Fibroblast of upper back skin (primary cell): ENCODE data around the gene ADGRL3.
"Not testable (repeated sequence)": the region's sequence is repeated elsewhere in the genome, so short reads cannot be mapped to it uniquely, and the experiment has no call there.

Experiments
- DNase-seq: peaks from one replicate; pipeline ENCODE4 v3.0.0-alpha.2; 2013

ADGRL3 gene

DNA sequence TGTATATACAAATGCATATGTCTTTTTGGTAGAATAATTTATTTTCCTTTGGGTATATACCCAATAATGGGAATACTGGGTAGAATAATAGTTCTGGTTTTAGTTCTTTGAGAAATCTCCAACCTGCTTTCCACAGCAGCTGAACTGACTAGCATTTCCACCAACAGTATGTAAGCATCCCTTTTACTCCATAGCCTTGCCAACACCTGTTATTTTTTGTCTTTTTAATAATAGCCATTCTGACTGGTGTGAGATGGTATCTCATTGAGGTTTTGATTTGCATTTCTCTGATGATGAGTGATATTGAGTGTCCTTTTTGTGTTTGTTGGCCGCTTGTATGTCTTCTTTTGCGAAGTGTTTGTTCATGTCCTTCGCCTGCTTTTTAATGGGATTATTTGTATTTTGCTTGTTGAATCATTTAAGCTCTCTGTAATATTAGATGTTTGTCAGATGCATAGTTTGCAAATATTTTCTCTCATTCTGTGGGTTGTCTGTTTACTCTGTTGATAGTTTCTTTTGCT lies 309.7 kb downstream of the ADGRL3 start:
- not testable (repeated sequence) for DNase-seq

- peak; percentile 79 for DNase-seq
These were observed 311.8 kb downstream of the ADGRL3 start for GRCh38 chr4:61511716-61512488.

- no peak for DNase-seq
These were observed 314.9 kb downstream of the ADGRL3 start for GRCh38 chr4:61514991-61515390.

DNA sequence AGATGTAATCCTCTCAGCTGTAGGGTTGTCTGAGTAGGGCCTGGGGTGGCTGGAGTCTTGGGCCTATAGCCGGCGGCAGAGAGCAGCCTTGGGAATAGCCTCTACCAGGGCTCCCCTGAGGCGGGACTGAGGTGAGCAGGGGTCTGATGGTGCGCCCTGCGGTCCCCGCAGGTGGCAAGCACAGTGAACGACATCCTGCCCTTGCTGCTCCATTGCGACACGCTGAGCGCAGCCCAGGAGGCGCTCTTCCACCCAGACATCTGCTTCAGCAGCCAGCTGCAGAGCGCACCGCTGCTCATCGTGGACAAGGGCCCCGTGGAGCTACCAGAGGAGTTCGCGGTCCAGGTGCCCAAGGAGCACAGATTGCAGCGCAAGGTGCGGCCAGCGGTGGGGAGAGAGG lies 317.0 kb downstream of the ADGRL3 start:
- DNase-seq, result no peak

DNA sequence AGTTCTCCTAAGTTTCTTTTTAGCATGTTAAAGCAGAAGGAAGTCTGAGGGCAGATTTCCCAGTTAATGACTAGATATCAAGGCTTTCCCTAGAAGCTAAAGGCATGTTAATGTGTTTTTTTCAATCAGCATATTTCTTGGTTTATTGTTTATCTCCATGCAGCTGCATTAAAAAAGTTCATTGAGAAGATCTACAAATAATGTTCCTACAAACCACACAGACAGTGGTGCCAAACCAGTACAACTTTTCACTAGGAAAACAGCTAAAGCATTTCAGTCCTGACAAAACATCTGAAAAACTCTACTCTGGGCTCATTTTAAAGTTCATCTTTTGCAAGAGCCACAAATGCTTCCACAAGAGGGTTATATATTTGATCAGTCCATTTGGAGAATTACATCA lies 320.0 kb downstream of the ADGRL3 start:
- peak; percentile 42 for DNase-seq

DNA sequence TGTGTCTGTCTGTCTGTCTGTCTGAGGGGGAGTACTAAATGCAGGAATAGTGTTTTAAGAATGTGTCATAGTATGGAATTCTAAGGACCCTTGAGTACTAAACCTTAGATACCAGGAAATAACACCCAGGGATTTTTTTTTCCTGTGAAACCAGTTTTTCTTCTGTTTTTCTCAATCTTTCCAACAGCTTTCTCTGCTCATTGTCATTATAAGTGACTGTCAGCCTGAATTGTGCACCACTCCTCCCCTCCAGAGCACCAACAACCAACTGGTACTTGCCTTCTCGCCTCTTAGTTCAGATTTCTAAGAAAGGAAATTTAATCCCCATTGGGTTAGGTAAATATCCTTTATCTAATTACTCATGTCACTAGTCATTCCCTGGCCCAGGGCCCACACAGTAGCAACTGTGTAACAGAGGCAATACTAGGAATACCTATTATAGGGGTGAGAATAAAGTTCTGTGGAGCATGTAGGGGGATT lies 320.6 kb downstream of the ADGRL3 start:
- DNase-seq, result peak; percentile 54

DNA sequence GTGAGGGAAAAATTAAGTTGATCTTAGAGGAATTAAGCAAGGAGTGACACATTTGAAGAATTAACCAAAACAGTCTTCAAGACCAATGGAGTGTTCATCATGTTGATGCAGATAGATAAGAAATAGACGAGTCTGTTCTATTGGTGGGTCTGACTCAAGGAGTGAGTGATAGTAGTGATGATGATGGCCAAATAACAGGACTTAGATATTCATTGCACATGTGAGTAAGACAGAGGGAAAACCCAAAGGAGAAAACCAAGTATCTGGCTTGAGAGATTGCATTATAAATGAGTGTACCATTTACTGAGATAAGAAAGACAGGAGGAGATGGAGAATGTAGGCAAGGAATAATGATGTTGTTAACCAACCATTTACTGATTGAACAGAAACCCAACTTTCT lies 321.3 kb downstream of the ADGRL3 start:
- DNase-seq, result peak; percentile 5

- no peak for DNase-seq
These were observed 322.2 kb downstream of the ADGRL3 start for GRCh38 chr4:61522312-61522711.

- peak; percentile 7 for DNase-seq
These were observed 327.8 kb downstream of the ADGRL3 start for GRCh38 chr4:61527888-61528287.

GRCh38 chr4:61528595-61528994 lies 328.5 kb downstream of the ADGRL3 start:
- no peak for DNase-seq

DNA sequence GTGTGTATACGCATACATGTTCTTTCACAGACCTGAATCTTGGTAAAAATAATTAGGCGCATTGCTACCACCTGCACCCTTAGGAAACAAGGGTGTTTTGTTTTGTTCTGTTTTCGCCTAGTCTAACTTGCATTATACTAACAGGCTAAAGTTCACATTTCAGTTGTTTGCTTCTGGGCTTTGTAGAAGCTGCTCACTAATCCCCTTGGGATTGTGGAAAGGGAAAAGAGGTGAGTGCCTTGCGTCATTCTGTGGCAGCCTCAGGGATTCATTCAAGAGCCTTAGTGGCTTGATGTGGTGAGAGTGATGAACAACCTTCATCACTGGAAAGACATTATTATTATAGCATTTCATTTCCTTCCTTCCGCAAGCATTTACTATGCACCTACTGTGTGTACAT lies 331.1 kb downstream of the ADGRL3 start:
- no peak for DNase-seq

DNA sequence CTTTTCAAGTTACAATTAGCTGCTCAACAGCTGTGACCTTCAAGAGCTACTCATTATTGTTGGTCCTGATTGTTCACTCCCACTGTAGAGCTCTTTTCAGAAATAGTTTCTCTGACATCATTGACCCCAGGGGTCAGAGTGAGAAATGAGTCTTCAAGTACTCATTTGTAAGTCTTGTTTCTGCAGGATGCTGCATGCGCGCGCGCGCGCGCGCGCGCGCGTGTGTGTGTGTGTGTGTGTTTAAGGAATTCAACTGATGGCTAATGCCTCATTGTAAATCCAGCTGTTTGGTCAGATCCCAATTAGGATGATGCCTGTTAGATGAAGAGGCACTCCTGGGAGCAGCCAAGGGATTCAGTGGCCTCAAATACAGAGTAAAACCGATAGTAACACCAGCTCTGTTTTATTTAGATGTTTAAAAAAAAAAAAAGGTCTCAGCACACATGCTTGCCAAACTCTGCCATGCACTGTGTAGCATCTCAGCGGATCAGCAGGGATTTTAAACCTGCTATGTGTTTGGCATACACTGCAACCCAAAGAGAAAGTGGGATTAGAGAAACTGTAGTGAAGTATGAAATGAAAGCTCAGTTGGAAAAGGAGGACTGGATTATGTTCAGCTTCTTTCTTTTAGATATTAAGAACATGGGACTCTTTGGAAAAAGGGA lies 332.3 kb downstream of the ADGRL3 start:
- DNase-seq, result peak; percentile 28

- DNase-seq, result peak; percentile 65
These were observed 333.0 kb downstream of the ADGRL3 start for GRCh38 chr4:61533140-61533539.

DNA sequence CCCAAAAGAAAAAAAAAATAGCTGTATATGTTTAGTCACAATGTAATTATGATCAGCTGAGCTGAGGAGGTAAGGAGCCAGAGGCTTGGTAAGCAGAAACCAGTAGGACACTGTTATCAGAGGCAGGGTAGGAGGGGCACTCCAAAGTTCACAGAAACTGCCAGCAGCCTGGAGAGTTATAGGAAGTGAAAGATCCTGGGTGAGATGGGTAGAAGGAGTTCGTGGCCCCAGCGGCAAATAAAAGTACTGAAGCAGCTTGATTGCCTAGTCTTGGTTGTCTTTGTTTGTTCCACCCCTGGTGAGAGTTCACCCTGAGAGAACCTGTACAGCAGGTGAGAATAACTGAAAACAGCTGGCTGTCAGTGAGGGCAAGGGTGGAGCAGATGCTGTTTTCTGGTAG lies 340.8 kb downstream of the ADGRL3 start:
- DNase-seq, result no peak

DNA sequence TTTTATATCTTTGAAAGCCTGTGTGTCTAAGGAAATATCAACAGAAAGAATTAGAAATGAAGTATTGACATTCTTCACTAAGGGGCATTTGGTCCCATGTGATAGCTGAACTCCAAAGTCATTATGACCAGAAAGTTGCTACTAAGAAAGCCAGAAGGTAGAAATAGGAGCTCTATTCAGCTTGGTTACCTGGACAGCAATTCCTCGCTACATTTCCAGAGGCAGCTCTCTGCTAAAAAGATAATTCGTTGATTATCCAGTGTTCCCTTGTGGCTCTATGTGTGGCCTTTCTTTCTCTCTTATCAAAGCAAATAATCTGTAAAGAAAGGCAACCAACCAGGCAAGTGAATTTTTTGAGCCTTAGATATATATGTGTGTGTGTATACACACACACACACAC lies 341.3 kb downstream of the ADGRL3 start:
- no peak for DNase-seq

- no peak for DNase-seq
These were observed 343.9 kb downstream of the ADGRL3 start for GRCh38 chr4:61543976-61544375.

GRCh38 chr4:61545902-61546480 lies 345.9 kb downstream of the ADGRL3 start:
- DNase-seq, result no peak

GRCh38 chr4:61549336-61549735 lies 349.2 kb downstream of the ADGRL3 start:
- peak; percentile 26 for DNase-seq

DNA sequence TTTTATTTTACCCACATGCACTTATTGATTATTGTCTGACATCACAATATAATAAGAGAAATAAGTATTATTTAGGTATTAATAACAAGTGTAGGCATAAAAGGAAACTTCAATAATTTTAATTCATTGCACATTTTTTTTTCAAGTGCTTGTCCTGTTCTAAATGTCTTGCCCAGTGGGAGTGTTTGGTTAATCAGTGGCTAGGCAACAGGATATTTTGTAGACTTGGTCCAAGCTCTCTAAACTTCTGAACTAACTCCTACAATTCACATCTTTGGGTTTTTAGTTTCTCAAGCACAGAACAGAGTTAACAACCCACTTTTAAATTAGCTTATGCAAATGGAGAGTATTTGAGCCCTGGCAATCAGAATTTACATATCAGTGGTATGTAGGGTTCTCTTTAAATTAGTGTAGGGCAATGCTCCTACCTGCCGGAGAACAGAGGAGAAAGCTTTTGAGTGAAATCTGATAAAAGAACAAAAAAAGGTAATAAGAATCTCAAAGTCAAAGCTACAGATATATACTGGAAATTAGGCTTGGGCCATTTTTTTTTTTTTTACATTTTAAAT lies 353.5 kb downstream of the ADGRL3 start:
- no peak for DNase-seq

GRCh38 chr4:61555789-61556188 lies 355.7 kb downstream of the ADGRL3 start:
- peak; percentile 12 for DNase-seq

DNA sequence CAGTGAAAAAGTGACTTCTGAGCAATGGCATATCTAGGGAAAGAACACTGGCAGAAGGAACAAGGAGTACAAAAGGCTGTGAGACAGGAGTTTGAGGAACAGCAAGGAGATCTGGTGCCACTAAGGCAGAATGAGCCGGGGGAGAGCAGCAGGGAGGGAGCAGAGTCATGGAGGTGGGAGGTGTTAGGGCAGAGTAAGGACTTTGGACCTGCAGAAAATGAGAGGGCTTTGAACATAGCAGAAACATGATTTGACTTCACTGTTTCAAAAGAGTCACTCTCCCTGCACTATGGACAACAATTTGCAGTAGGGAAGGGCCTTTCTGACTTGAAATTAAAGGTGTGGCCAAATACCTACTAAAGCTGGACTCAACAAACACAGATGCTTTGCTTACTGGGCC lies 356.2 kb downstream of the ADGRL3 start:
- no peak for DNase-seq

DNA sequence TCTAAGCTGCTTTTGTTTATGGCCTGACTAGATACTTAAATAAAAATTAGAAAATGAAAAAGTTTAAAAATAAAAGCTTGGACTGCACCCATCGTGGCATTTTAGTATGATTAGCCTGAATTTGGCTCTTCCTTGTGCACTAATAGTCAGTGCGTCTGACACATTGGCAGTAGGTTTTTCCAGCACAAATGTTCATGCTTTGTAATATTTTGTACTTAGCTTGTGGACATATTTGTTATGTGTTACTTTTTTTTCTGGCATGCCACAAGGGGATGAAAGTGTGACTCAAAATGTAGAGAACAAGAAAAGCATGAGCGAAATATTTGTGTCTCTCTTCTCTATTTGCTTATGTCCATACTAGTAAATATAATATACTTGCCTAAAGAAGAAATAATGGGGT lies 359.3 kb downstream of the ADGRL3 start:
- no peak for DNase-seq

DNA sequence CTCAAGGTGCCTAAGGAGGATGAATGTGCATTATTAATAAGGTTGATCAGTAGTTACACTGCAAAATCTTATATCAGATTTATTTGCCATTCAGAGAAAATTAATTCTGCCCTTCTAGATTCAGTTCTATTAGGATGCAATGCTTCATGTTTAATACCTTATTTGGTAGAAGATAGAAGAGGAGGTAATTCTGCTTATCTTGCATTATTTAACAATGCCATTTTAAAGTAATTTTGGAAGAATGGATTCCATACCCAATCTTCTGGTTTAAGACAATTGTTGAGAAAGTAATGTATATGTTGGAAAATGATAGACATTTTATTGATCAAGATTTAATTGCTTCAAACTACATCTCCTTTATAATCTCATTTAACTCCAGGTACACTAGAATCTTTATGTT lies 360.9 kb downstream of the ADGRL3 start:
- DNase-seq, result no peak
